Activated naive CD8-positive, alpha-beta T cell treated with anti-CD3 and anti-CD28 coated beads, Interleukin-2, amount 10 ng/mL, durations not matched to agents 7 days and 5 days (primary cell): Measurements from ENCODE around the gene SEMA5A. TPM values are rescaled to one million over a fixed set of nuclear protein-coding genes. Genes with fewer than 3 reads are reported as not detected.

Experiments used
- ATAC-seq: fragments of 150-1000 bp; cut with Tn5 transposase; one replicate; pipeline ENCODE4 v1.10.0; 2021; ENCODE audit warnings: low read depth, moderate library complexity
- POLR2A ChIA-PET: fragments of 350-600 bp; sonication (Branson Sonifier 250); formaldehyde crosslinking; loops from one replicate; lab custom pipeline; 2021; ENCODE audit warnings: antibody characterized with exemption; lab: Charles Lee
- DNase-seq: peaks from one replicate; pipeline ENCODE4 v3.0.0; 2021
- H3K27ac Mint-ChIP-seq: one replicate; pipeline ENCODE4 v1.8.0; 2022; ENCODE audit warnings: mild to moderate bottlenecking, mixed read lengths
- H3K27me3 Mint-ChIP-seq: one replicate; pipeline ENCODE4 v1.8.0; 2022; ENCODE audit warnings: mild to moderate bottlenecking, moderate library complexity, mixed read lengths
- H3K36me3 Mint-ChIP-seq: one replicate; pipeline ENCODE4 v1.8.0; 2021; ENCODE audit warnings: mild to moderate bottlenecking, mixed read lengths
- H3K4me1 Mint-ChIP-seq: one replicate; pipeline ENCODE4 v1.8.0; 2021; ENCODE audit warnings: mixed read lengths
- H3K4me3 Mint-ChIP-seq: one replicate; pipeline ENCODE4 v1.8.0; 2022; ENCODE audit warnings: mild to moderate bottlenecking, moderate library complexity, mixed read lengths
- H3K9me3 Mint-ChIP-seq: one replicate; pipeline ENCODE4 v1.8.0; 2021; ENCODE audit warnings: mixed read lengths
- total RNA-seq, 2 experiments: library from RNA; stranded (reverse); gene quantifications; one replicate each; pipeline ENCODE4 v1.2.3, GENCODE V29; 2021

Gene SEMA5A
- total RNA-seq, 2 experiments from 2014 or later, result 0.03 to 0.14 TPM

- Mint-ChIP-seq H3K27ac (no peak overlapping the region), H3K27me3 (no peaks in the 10 kb centered on the region), H3K4me1 (no peaks in the 10 kb centered on the region), H3K9me3 (no peaks in the 10 kb centered on the region), H3K36me3 (no peaks in the 10 kb centered on the region), H3K4me3 (no peak overlapping the region)
- ATAC-seq, result no peak
- POLR2A ChIA-PET, result no interaction called here
- DNase-seq, result no peak
Observed at GRCh38 chr5:9196403-9197227, 349.3 kb downstream of the SEMA5A start.

GRCh38 chr5:9194509-9194908 lies 351.4 kb downstream of the SEMA5A start:
- no peak overlapping the region for H3K27ac Mint-ChIP-seq

GRCh38 chr5:9192266-9192665 lies 353.6 kb downstream of the SEMA5A start:
- POLR2A ChIA-PET, result no interaction called here
- DNase-seq, result no peak
- H3K36me3 Mint-ChIP-seq, result no peaks in the 10 kb centered on the region
- H3K27ac Mint-ChIP-seq, result no peak overlapping the region
- H3K9me3 Mint-ChIP-seq, result no peaks in the 10 kb centered on the region
- H3K27me3 Mint-ChIP-seq, result no peaks in the 10 kb centered on the region
- ATAC-seq, result no peak
- no peaks in the 10 kb centered on the region for H3K4me1 Mint-ChIP-seq
- no peak overlapping the region for H3K4me3 Mint-ChIP-seq

More at GRCh38 chr5:9194509-9194908, 351.4 kb downstream of the SEMA5A start:
- POLR2A ChIA-PET, result no interaction called here
- H3K9me3 Mint-ChIP-seq, result no peaks in the 10 kb centered on the region
- H3K36me3 Mint-ChIP-seq, result no peaks in the 10 kb centered on the region
- H3K27me3 Mint-ChIP-seq, result no peaks in the 10 kb centered on the region
- no peak for DNase-seq
- H3K4me1 Mint-ChIP-seq, result no peaks in the 10 kb centered on the region
- H3K4me3 Mint-ChIP-seq, result no peak overlapping the region
- ATAC-seq, result no peak

- peaks cover 1% of the 10 kb centered on the region for H3K9me3 Mint-ChIP-seq
- POLR2A ChIA-PET, result no interaction called here
- DNase-seq, result no peak
- H3K27ac Mint-ChIP-seq, result no peak overlapping the region
- no peaks in the 10 kb centered on the region for H3K36me3 Mint-ChIP-seq
- H3K4me3 Mint-ChIP-seq, result no peak overlapping the region
- H3K4me1 Mint-ChIP-seq, result no peaks in the 10 kb centered on the region
- no peaks in the 10 kb centered on the region for H3K27me3 Mint-ChIP-seq
- no peak for ATAC-seq
Observed at GRCh38 chr5:9189681-9190080, 356.2 kb downstream of the SEMA5A start.

GRCh38 chr5:9188956-9189355 lies 356.9 kb downstream of the SEMA5A start:
- Mint-ChIP-seq H3K9me3 (peaks cover 1% of the 10 kb centered on the region), H3K27me3 (no peaks in the 10 kb centered on the region), H3K27ac (no peak overlapping the region), H3K36me3 (no peaks in the 10 kb centered on the region), H3K4me1 (no peaks in the 10 kb centered on the region), H3K4me3 (no peak overlapping the region)
- POLR2A ChIA-PET, result no interaction called here
- no peak for ATAC-seq
- DNase-seq, result no peak

- no peak for ATAC-seq
- no peaks in the 10 kb centered on the region for H3K27me3 Mint-ChIP-seq
- no peak for DNase-seq
Observed at GRCh38 chr5:9188131-9188530, 357.7 kb downstream of the SEMA5A start.

GRCh38 chr5:9187614-9188013 lies 358.3 kb downstream of the SEMA5A start:
- no peaks in the 10 kb centered on the region for H3K27me3 Mint-ChIP-seq
- H3K27ac Mint-ChIP-seq, result no peak overlapping the region
- no peaks in the 10 kb centered on the region for H3K36me3 Mint-ChIP-seq
- no peak for DNase-seq
- peaks cover 1% of the 10 kb centered on the region for H3K9me3 Mint-ChIP-seq
- H3K4me3 Mint-ChIP-seq, result no peak overlapping the region
- no peak for ATAC-seq
- no peaks in the 10 kb centered on the region for H3K4me1 Mint-ChIP-seq
- POLR2A ChIA-PET, result no interaction called here

More at GRCh38 chr5:9188131-9188530, 357.7 kb downstream of the SEMA5A start:
- POLR2A ChIA-PET, result no interaction called here
- Mint-ChIP-seq H3K36me3 (no peaks in the 10 kb centered on the region), H3K4me1 (no peaks in the 10 kb centered on the region), H3K9me3 (peaks cover 1% of the 10 kb centered on the region), H3K4me3 (no peak overlapping the region), H3K27ac (no peak overlapping the region)

- Mint-ChIP-seq H3K9me3 (peaks cover 1% of the 10 kb centered on the region), H3K4me3 (no peak overlapping the region), H3K4me1 (no peaks in the 10 kb centered on the region), H3K36me3 (no peaks in the 10 kb centered on the region), H3K27ac (no peak overlapping the region), H3K27me3 (no peaks in the 10 kb centered on the region)
- POLR2A ChIA-PET, result no interaction called here
- DNase-seq, result no peak
- ATAC-seq, result no peak
Observed at GRCh38 chr5:9186069-9186468, 359.8 kb downstream of the SEMA5A start.

GRCh38 chr5:9183992-9184391 lies 361.9 kb downstream of the SEMA5A start:
- POLR2A ChIA-PET, result no interaction called here
- DNase-seq, result no peak
- Mint-ChIP-seq H3K9me3 (peaks cover 1% of the 10 kb centered on the region), H3K27me3 (no peaks in the 10 kb centered on the region), H3K4me3 (no peak overlapping the region), H3K4me1 (no peaks in the 10 kb centered on the region), H3K36me3 (no peaks in the 10 kb centered on the region), H3K27ac (no peak overlapping the region)
- no peak for ATAC-seq

- no peak for ATAC-seq
- Mint-ChIP-seq H3K27ac (no peak overlapping the region), H3K9me3 (peaks cover 1% of the 10 kb centered on the region), H3K4me3 (no peak overlapping the region), H3K36me3 (no peaks in the 10 kb centered on the region), H3K27me3 (no peaks in the 10 kb centered on the region), H3K4me1 (no peaks in the 10 kb centered on the region)
- no peak for DNase-seq
- POLR2A ChIA-PET, result no interaction called here
Observed at GRCh38 chr5:9182899-9183695, 362.8 kb downstream of the SEMA5A start.

GRCh38 chr5:9176641-9177040 lies 369.2 kb downstream of the SEMA5A start:
- H3K36me3 Mint-ChIP-seq, result no peaks in the 10 kb centered on the region
- no peak for DNase-seq
- POLR2A ChIA-PET, result no interaction called here
- H3K9me3 Mint-ChIP-seq, result no peaks in the 10 kb centered on the region
- no peak overlapping the region for H3K27ac Mint-ChIP-seq
- no peak overlapping the region for H3K4me3 Mint-ChIP-seq
- H3K4me1 Mint-ChIP-seq, result no peaks in the 10 kb centered on the region
- no peak for ATAC-seq
- H3K27me3 Mint-ChIP-seq, result no peaks in the 10 kb centered on the region

GRCh38 chr5:9174446-9174845 lies 371.4 kb downstream of the SEMA5A start:
- H3K9me3 Mint-ChIP-seq, result no peaks in the 10 kb centered on the region
- no peaks in the 10 kb centered on the region for H3K27me3 Mint-ChIP-seq
- no peaks in the 10 kb centered on the region for H3K4me1 Mint-ChIP-seq
- ATAC-seq (no peak), DNase-seq (no peak)
- no peaks in the 10 kb centered on the region for H3K36me3 Mint-ChIP-seq
- H3K4me3 Mint-ChIP-seq, result no peak overlapping the region
- no peak overlapping the region for H3K27ac Mint-ChIP-seq
- POLR2A ChIA-PET, result no interaction called here

- POLR2A ChIA-PET, result no interaction called here
- no peaks in the 10 kb centered on the region for H3K9me3 Mint-ChIP-seq
- no peaks in the 10 kb centered on the region for H3K4me1 Mint-ChIP-seq
- no peaks in the 10 kb centered on the region for H3K27me3 Mint-ChIP-seq
- no peak for DNase-seq
- no peak for ATAC-seq
- H3K27ac Mint-ChIP-seq, result no peak overlapping the region
- no peaks in the 10 kb centered on the region for H3K36me3 Mint-ChIP-seq
- H3K4me3 Mint-ChIP-seq, result no peak overlapping the region
Observed at GRCh38 chr5:9173281-9174048, 372.4 kb downstream of the SEMA5A start.
